ENCODE measurements around the gene MRPL53. TPM values are rescaled to one million over a fixed set of nuclear protein-coding genes. Genes with fewer than 3 reads are reported as not detected.
A peak's percentile ranks its signal among the peaks of the same experiment; 100 is the strongest.

MRPL53 gene
- total and polyA plus RNA-seq, 2 of the 4 experiments (the other 2 are of a cell fraction): 5.2 to 39.0 TPM

DNA sequence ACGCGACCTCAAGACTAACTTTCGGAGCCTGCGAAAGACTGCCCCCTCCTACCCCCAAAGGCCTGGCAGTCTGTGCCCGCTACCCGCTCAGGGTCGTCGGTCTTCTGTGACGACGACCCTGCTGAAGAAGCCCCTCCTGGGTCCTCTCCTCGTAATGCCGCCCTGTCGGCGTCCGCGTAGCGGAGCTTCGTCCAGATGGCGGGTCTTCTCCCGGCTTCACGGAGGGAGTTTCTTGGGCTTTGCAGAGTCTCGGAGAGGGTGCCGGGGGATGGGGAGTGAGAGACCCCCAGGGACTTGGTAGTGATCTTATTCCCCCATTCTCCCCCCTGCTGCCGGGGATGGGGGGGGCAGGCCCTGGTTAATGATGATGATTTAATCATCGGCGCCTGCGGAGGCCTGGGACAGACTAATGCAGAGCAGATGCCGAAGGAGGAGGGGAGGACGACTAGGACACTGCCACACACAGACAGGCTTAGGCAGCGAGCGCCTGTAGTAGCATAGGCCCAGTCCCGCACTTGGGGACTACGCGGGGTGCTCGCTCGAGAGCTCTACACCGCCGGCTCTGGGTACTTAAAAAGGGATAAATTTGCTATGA is 35.5 kb upstream of the MRPL53 start:
- H2BK20ac ChIP-seq (ENCODE audit: low read depth, low read length): no peak overlapping the region
- peak overlapping the region; percentile 29 for H4K91ac ChIP-seq (ENCODE audit: insufficient read depth, low read depth, low read length)
- H4K5ac ChIP-seq (ENCODE audit: low read depth, low read length): peak overlapping the region; percentile 71
- H2BK15ac ChIP-seq (ENCODE audit: low read depth, low read length): no peak overlapping the region
- H3K4me1 ChIP-seq (ENCODE audit: control insufficient read depth, insufficient read depth, low read length): peaks cover 15% of the 10 kb centered on the region
- 0 out of 2 replicates have a peak overlapping the region, but pooled peaks have one; percentile 4 for H2BK120ac ChIP-seq (ENCODE audit: low read depth, low read length)
- peaks cover 12 to 33% of the 10 kb centered on the region in 2 experiments for H3K79me1 ChIP-seq (ENCODE audit: low read depth in 1 of 2, low read length in 2 of 2)
- H3K27ac ChIP-seq (ENCODE audit: insufficient read depth, low read length): peak overlapping the region; percentile 10
- peaks cover 9% of the 10 kb centered on the region for H3K9me1 ChIP-seq (ENCODE audit: insufficient read depth, low read length)
- ATAC-seq (ENCODE audit: low read depth): peak; percentile 3
- POLR2A ChIA-PET (ENCODE audit: unreplicated experiment): no interaction called here
- no TSS peak for BruUV-seq (replicated peaks)
- WGBS, 2 experiments (ENCODE audit: extremely low coverage in 2 of 2, insufficient read length in 1 of 2): 8% methylated on average over 10 of the region's 38 CpGs; no CpG with 5 or more reads in 1 of the 2 experiments
- H3K9me3 ChIP-seq (ENCODE audit: control insufficient read depth, insufficient read depth, low read length): 0 out of 2 replicates have a peak, but pooled peaks cover 2% of the 10 kb centered on the region
- DNase-seq: peak; percentile 38
- peak overlapping the region; percentile 6 for H2BK5ac ChIP-seq (ENCODE audit: low read depth, low read length, poor library complexity, severe bottlenecking)
- peak overlapping the region; percentile 14; the same call in 1 of the 2 replicates for H2AK5ac ChIP-seq (ENCODE audit: low read depth, low read length)
- in situ Hi-C loops (cut with MboI; ENCODE audit: low sequenced_read_pairs) (no loop called here), intact Hi-C loops (cut with micrococcal nuclease) (loop anchor here (2.0 kb wide), 1 partner anchor 47 kb away; the partner anchor contains the start of gene DOK1), dilution Hi-C loops (cut with HindIII; ENCODE audit: low sequenced_read_pairs, unreplicated experiment) (no loop called here)
- TF ChIP-seq RCOR1 (IDR thresholded peaks at IDR 0.05; ENCODE audit: insufficient replicate concordance, low read length): no peak
- TF ChIP-seq RFX5 (IDR thresholded peaks at IDR 0.05; ENCODE audit: low read depth, low read length): no peak
- TF ChIP-seq, protein P1, sequence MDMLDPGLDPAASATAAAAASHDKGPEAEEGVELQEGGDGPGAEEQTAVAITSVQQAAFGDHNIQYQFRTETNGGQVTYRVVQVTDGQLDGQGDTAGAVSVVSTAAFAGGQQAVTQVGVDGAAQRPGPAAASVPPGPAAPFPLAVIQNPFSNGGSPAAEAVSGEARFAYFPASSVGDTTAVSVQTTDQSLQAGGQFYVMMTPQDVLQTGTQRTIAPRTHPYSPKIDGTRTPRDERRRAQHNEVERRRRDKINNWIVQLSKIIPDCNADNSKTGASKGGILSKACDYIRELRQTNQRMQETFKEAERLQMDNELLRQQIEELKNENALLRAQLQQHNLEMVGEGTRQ (IDR thresholded peaks at IDR 0.05; ENCODE audit: low read depth, low read length): no peak
- peak overlapping the region; percentile 1; the same call in 1 of the 2 replicates for H3K18ac ChIP-seq (ENCODE audit: low read depth, low read length)
- CTCF ChIA-PET: interaction anchor here (0.8 kb wide), 1 partner anchor 79 kb away, joined by 3 read pairs; no protein-coding TSS in a partner anchor
- peak overlapping the region; percentile 33; the same call in 1 of the 2 replicates for H3K23ac ChIP-seq (ENCODE audit: low read depth, low read length)
- no peaks in the 10 kb centered on the region for H4K20me1 ChIP-seq (ENCODE audit: insufficient read depth, low read length)
- peaks cover 24% of the 10 kb centered on the region for H3K27me3 ChIP-seq (ENCODE audit: control insufficient read depth, insufficient read depth, low read length)
- H3K36me3 ChIP-seq (ENCODE audit: control insufficient read depth, insufficient read depth, low read length): peaks cover 16% of the 10 kb centered on the region
- peak overlapping the region; percentile 49; the same call in 1 of the 2 replicates for H3K56ac ChIP-seq (ENCODE audit: extremely low read depth, insufficient read depth, low read length)
- peak overlapping the region; percentile 70 for H3K4ac ChIP-seq (ENCODE audit: low read depth, low read length)
- H4K8ac ChIP-seq (ENCODE audit: low read depth in 2 of 2, low read length in 2 of 2): peak overlapping the region; percentile 91 to 94
- peak overlapping the region; percentile 60 for H3K4me2 ChIP-seq (ENCODE audit: low read depth, low read length)
- H2AFZ ChIP-seq (replicated peaks; ENCODE audit: low read length, poor library complexity): peak overlapping the region; percentile 100
- H2AK9ac ChIP-seq (replicated peaks; ENCODE audit: low read depth, low read length, poor library complexity): peak overlapping the region; percentile 81
- H3K9ac ChIP-seq (ENCODE audit: low read depth, low read length): peak overlapping the region; percentile 36
- H3K14ac ChIP-seq (replicated peaks; ENCODE audit: low read depth, low read length): peak overlapping the region; percentile 21; the same call in 1 of the 2 replicates
- peak overlapping the region; percentile 75 for H3K4me3 ChIP-seq (ENCODE audit: insufficient read depth, low read depth, low read length)
